GM18519 (cell line): ENCODE data around the gene STX18.

ENCODE experiments used
- ATAC-seq: cut with Tn5 transposase; IDR thresholded peaks from one replicate; pipeline ENCODE4 v1.9.1; 2021; ENCODE audit warnings: mild to moderate bottlenecking, moderate library complexity; ENCODE audit not compliant: unreplicated experiment, low FRiP score

The STX18 gene

GRCh38 chr4:4408576-4409335 is 133.1 kb downstream of the STX18 start:
- no peak for ATAC-seq

DNA sequence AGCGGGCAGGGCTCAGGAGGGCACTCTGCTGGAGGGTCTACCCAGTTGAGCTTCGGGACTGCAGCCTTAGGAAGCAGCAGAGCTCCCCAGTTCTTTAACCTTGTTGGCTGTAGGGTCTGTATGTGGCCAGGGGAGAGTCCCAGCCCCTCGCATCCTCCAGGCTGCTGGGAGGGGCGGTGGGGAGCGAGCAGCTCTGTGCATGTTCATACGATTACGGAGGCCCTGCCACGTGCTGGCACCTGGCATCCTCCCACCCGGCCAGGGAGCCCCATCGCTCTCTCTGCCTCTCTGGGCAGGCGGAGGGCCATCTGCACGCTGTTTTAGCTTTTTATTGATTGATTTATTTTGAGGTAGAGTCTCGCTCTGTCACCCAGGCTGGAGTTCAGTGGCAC is 133.7 kb downstream of the STX18 start:
- no peak for ATAC-seq

- ATAC-seq = no peak
Measured at GRCh38 chr4:4407299-4408131, 134.3 kb downstream of the STX18 start.

GRCh38 chr4:4406455-4407298 is 135.2 kb downstream of the STX18 start:
- no peak for ATAC-seq

DNA sequence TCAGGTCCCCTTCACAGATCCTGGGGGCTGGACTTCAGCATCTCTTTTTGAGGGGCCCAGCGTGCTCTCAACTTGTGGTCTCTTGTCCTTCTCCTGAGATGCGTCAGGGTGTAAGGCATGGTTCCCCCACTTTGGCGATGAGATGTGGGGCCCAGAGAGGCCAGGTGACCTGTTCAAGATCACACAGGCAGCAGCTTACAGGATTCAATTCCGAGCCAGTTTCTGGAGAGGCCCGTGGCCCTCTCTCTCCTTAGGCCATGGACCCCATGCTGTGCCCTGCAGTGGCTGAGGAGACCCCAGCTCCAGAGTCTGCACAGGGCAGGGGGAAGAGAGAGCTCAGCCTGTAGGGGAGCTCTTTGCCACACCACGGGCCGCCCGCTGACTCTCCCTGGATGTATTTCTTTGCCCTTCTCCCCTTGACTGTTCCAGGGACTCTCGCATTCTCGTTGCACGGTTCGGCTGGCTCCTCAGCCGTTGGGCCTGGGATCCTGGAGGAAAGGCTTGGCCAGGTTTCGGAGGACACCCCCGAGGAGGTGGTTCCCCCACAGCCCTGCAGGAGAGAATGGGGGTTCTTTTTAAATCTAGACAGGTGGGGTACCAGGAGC is 136.4 kb downstream of the STX18 start:
- no peak for ATAC-seq

DNA sequence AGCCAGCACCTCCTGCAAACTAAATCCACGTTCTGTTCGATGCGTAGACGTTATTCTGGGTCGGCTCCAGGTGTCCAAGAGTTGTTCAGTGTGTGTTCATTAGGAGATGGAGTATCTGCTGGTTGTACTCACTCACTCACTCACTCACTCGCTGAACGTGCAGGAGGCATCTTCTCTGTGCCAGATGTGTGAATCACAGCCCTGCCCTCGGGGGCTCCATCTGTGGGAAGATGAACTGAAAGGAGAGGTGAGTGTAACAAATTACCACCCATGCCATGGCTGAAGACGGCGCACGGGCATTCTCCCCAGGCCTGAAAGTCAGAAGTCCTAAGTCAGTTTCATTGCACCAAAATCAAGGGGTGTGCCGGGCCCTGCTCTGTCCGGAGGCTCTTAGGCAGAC is 138.9 kb downstream of the STX18 start:
- no peak for ATAC-seq

GRCh38 chr4:4401036-4401435 is 140.8 kb downstream of the STX18 start:
- no peak for ATAC-seq

- no peak for ATAC-seq
Measured at GRCh38 chr4:4398430-4398829, 143.4 kb downstream of the STX18 start.

- no peak for ATAC-seq
Measured at GRCh38 chr4:4397441-4397819, 144.4 kb downstream of the STX18 start.

DNA sequence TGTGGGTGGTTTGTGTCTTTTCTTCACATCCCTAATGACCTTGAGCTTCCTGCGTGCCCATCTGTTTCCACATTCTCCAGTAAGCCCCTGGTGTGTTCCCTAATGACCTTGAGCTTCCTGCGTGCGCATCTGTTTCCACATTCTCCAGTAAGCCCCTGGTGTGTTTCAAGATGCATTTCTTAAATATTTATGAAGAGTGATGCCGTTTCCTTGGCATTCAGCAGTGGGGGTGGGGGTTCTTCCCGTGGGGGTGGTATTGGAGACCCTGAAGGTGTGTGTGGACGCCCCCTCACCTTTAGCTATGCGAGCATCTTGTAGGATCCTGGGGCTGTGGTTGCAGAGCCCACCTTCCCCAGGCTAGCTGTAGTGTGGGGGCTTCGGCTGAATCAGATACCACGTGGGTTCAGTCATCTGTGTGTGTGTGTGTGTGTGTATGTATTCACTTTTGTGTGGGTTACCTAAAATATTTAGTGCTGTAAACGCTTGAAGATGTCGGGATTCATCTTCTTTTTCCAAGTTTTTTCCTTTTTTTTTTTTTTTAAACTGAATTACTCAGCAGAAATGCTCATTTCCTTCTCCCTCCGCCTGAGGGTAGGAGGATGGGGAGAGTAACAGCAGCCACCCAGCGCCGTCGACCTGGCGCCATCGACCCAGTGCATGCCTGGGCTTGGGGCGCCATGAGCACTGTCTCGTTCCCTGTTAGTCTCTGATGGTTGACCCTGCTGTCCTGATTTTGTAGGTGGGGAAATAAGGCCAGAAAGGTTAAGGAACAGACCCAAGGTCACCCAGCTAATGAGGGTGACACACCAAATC is 145.0 kb downstream of the STX18 start:
- no peak for ATAC-seq

DNA sequence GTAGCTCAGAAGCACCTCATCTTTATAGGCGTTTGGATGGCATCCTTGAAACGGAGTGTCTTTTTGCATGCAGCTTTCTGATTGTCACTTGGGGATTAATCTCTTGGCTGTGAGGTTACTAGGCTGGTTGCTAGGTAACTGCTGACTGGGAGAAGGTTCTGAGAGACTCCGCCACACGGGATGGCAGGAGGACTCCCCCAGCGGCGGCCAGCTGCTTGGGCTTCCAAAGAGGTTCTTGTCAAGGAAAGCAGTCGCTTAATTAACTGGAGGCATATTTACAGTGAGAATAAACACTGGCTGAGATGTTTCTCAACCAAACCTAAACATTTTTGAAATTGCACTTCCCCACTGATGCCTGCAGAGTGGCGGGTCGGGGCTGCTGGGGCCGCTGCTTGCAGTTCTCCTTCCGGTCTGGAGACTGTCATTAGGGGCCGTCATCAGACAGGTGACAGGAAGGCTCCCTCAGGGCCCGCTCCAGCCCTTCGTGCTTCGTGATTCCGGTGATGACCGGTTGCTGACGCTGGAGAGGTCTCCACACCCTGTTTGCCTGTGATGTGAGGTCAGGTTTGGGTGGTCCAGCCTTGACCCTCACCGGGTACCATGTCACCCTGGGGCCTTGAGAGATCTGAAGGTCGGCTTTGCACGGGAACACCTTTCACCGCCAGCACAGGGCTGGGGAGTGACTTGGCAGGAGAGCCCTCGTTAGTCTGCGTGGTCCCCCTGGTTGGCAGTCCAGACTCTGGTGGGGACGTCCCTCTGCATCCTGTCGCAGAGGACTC is 145.8 kb downstream of the STX18 start:
- ATAC-seq = no peak

DNA sequence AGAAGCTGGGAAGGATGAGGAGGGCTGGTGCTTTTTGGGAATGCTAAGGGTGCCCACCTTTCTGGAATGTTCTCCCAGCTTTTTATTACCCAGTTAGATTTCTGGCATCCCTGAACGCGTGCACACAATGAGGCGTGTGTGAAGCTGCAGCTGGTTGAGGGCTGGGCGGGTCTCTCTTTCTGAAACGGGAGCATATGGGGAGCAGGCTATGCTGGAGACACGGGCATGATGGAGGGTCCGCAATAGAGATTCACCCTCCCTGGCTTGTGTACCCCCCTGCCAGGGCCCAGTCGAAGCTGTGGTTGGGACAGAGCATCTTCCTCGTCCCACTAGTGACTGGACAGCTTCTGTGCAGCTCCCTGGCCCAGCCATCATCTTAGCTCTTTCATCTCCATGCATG is 146.5 kb downstream of the STX18 start:
- no peak for ATAC-seq

- ATAC-seq = no peak
Measured at GRCh38 chr4:4394644-4395043, 147.2 kb downstream of the STX18 start.

GRCh38 chr4:4392501-4393183 is 149.2 kb downstream of the STX18 start:
- ATAC-seq = no peak

GRCh38 chr4:4391866-4392265 is 150.0 kb downstream of the STX18 start:
- ATAC-seq = no peak

DNA sequence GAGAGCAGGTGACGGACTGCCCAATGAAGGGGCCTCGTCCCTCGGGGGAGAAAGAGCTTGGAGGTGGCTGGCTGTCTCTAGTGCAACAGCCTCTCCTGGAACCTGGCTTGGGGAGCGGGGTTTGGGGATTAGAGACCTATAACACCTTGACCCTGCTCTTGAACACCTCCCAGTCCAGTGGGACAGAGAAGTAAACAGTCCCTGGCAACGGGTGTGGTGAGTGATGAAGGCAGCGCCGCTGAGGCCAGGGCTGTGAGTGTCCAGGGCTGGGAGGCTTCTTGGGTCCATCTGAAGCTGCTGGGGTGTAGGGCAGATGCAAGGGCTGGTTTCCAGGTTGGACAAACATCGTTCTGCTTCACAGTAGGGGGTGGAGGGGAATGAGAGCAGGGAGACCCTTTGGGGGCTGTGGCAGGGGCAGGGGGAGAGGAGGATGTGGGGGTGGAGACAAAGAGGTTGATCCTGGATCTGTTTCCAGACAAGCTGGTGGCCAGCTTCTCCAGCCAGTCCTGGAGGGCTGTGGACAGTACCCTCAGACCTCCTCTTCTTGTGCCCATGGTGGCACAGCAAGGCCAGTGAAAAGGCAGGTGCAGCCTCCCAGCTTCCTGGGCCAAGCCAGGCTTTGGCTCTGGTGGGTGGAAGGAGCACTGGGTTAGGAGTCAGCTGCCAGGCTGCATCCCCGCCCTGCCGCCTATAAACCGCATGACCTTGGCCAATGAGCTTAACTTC is 151.2 kb downstream of the STX18 start:
- ATAC-seq = no peak

- ATAC-seq = no peak
Measured at GRCh38 chr4:4390046-4390445, 151.8 kb downstream of the STX18 start.
